ENCODE results near the gene SAA1.

DNA sequence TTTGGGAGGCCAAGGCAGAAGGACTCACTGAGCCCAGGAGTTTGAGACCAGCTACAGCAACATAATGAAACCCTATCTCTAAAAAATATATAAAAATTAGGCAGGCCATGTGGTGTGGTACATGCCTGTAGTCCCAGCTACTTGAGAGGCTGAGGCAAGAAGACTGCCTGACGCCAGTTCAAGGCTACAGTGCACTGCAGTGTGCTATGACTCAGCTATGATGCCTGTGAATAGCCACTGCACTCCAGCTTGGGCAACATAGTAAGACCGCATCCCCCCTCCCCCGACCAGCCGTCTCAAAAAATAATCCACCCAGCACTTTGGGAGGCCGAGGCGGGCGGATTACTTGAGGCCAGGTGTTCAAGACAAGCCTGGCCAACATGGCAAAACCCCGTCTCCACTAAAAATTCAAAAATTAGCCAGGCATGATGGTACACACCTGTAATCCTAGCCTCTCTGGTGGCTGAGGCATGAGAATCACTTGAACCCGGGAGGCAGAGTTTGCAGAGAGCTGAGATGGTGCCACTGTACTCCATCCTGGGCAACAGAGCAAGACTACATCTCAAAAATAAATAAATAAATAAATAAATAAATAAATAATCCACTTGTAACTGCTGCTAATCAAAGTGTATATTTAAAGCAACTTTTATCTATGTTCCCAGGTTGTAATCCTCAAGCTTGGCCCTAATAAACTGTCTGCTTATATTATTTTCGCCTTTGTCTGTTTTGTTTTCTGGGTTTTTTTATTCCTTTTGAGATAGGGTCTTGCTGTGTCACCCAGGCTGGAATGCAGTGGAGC is 48.1 kb downstream of the SAA1 start:
- TF ChIP-seq POLR2A (IDR thresholded peaks at IDR 0.05; ENCODE audit: low read depth, low read length) (no peak), POLR2AphosphoS5 (IDR thresholded peaks at IDR 0.05; ENCODE audit: low read depth, low read length) (no peak)

Measured in GM12892 (cell line).